Mesenchymal stem cell (in vitro differentiated cells and primary cell): ENCODE data around the gene MOB3B.

Experiments
- DNase-seq: peaks from one replicate; pipeline ENCODE4 v3.0.0-alpha.2; 2013
- H2AFZ ChIP-seq: one replicate; pipeline ENCODE4 v1.6.1; 2013; ENCODE audit warnings: low read depth, mild to moderate bottlenecking, control low read depth, inconsistent platforms, low read length, moderate library complexity
- H2AK5ac ChIP-seq: 2 replicates; pipeline ENCODE4 v1.6.1; 2013; ENCODE audit warnings: low read length, moderate library complexity, mild to moderate bottlenecking, inconsistent platforms; ENCODE audit not compliant: severe bottlenecking
- H2BK120ac ChIP-seq: one replicate; pipeline ENCODE4 v1.6.1; 2013; ENCODE audit warnings: low read depth, mild to moderate bottlenecking, inconsistent platforms, low read length, moderate library complexity
- H2BK12ac ChIP-seq, 2 experiments: one replicate each; pipeline ENCODE4 v1.6.1; 2013; ENCODE audit warnings: inconsistent platforms in 2 of 2, low read length in 2 of 2, mild to moderate bottlenecking in 2 of 2, moderate library complexity in 2 of 2, control low read depth in 1 of 2
- H2BK15ac ChIP-seq: one replicate; pipeline ENCODE4 v1.6.1; 2013; ENCODE audit warnings: mild to moderate bottlenecking, low read depth, inconsistent platforms; ENCODE audit not compliant: poor library complexity, severe bottlenecking
- H2BK5ac ChIP-seq: 2 replicates; pipeline ENCODE4 v1.6.1; 2013; ENCODE audit warnings: low read depth, mild to moderate bottlenecking, low read length, control low read depth, inconsistent platforms; ENCODE audit not compliant: poor library complexity, severe bottlenecking
- H3K14ac ChIP-seq, 2 experiments: one replicate each; pipeline ENCODE4 v1.6.1; 2013; ENCODE audit warnings: inconsistent platforms in 2 of 2, low read length in 2 of 2, control low read depth in 1 of 2, mild to moderate bottlenecking in 1 of 2, moderate library complexity in 1 of 2
- H3K18ac ChIP-seq, 2 experiments: one replicate each; pipeline ENCODE4 v1.6.1; 2013; ENCODE audit warnings: inconsistent platforms in 2 of 2, low read length in 2 of 2, control low read depth in 1 of 2, low read depth in 1 of 2, mild to moderate bottlenecking in 1 of 2
- H3K23ac ChIP-seq, 2 experiments: one replicate each; pipeline ENCODE4 v1.6.1; 2013; ENCODE audit warnings: inconsistent platforms in 2 of 2, low read length in 2 of 2, mild to moderate bottlenecking in 2 of 2, moderate library complexity in 2 of 2, control low read depth in 1 of 2
- H3K27ac ChIP-seq: 2 replicates; pipeline ENCODE4 v1.5.1; 2013; ENCODE audit warnings: mild to moderate bottlenecking, moderate library complexity, low read length, control low read depth, inconsistent platforms; ENCODE audit not compliant: poor library complexity, severe bottlenecking
- H3K27me3 ChIP-seq, 2 experiments: 2 replicates each; pipeline versions ENCODE4 v1.6.1 to v1.7.0; 2013; ENCODE audit warnings: low read length in 2 of 2, mild to moderate bottlenecking in 2 of 2, moderate library complexity in 2 of 2, control low read depth in 1 of 2, inconsistent platforms in 1 of 2; ENCODE audit not compliant: control insufficient read depth in 1 of 2, insufficient read depth in 1 of 2
- H3K36me3 ChIP-seq, 2 experiments: 2 replicates each; pipeline versions ENCODE4 v1.6.1 to v1.7.0; 2013; ENCODE audit warnings: low read length in 2 of 2, control low read depth in 1 of 2, inconsistent platforms in 1 of 2, low read depth in 1 of 2, mild to moderate bottlenecking in 1 of 2; ENCODE audit not compliant: insufficient read depth in 2 of 2, control insufficient read depth in 1 of 2
- H3K4ac ChIP-seq, 2 experiments: one replicate each; pipeline ENCODE4 v1.6.1; 2013; ENCODE audit warnings: inconsistent platforms in 2 of 2, low read length in 2 of 2, mild to moderate bottlenecking in 2 of 2, moderate library complexity in 2 of 2, control low read depth in 1 of 2, low read depth in 1 of 2
- H3K4me1 ChIP-seq: 2 replicates; pipeline ENCODE4 v1.6.1; 2013; ENCODE audit warnings: low read depth, low read length, control low read depth; ENCODE audit not compliant: control insufficient read depth, insufficient read depth
- H3K4me2 ChIP-seq: 2 replicates; pipeline ENCODE4 v1.6.1; 2013; ENCODE audit warnings: low read length, mild to moderate bottlenecking, inconsistent platforms; ENCODE audit not compliant: poor library complexity, severe bottlenecking
- H3K4me3 ChIP-seq, 2 experiments: 2 replicates each; pipeline versions ENCODE4 v1.5.1 to v1.7.0; 2013; ENCODE audit warnings: low read length in 2 of 2, mild to moderate bottlenecking in 2 of 2, control low read depth in 1 of 2, low read depth in 1 of 2; ENCODE audit not compliant: insufficient read depth in 1 of 2
- H3K79me1 ChIP-seq: replicated peaks from 2 replicates; pipeline ENCODE4 v1.6.1; 2013; ENCODE audit warnings: mild to moderate bottlenecking, control low read depth, low read length, inconsistent platforms; ENCODE audit not compliant: poor library complexity, severe bottlenecking
- H3K9ac ChIP-seq: 2 replicates; pipeline ENCODE4 v1.7.0; 2013; ENCODE audit warnings: mild to moderate bottlenecking, low read length, moderate library complexity
- H3K9me3 ChIP-seq: 2 replicates; pipeline ENCODE4 v1.7.0; 2013; ENCODE audit warnings: mild to moderate bottlenecking, low read length; ENCODE audit not compliant: control insufficient read depth
- H4K8ac ChIP-seq: one replicate; pipeline ENCODE4 v1.6.1; 2013; ENCODE audit warnings: inconsistent platforms, mild to moderate bottlenecking, low read length, moderate library complexity
- H4K91ac ChIP-seq: one replicate; pipeline ENCODE4 v1.6.1; 2013; ENCODE audit warnings: mild to moderate bottlenecking, low read length, inconsistent platforms
- WGBS: methylation state at CpG from one replicate; pipeline ENCODE4 v1.1.7; 2013; ENCODE audit warnings: mixed read lengths; 5-methylcytosine and 5-hydroxymethylcytosine counted together

The MOB3B gene

DNA sequence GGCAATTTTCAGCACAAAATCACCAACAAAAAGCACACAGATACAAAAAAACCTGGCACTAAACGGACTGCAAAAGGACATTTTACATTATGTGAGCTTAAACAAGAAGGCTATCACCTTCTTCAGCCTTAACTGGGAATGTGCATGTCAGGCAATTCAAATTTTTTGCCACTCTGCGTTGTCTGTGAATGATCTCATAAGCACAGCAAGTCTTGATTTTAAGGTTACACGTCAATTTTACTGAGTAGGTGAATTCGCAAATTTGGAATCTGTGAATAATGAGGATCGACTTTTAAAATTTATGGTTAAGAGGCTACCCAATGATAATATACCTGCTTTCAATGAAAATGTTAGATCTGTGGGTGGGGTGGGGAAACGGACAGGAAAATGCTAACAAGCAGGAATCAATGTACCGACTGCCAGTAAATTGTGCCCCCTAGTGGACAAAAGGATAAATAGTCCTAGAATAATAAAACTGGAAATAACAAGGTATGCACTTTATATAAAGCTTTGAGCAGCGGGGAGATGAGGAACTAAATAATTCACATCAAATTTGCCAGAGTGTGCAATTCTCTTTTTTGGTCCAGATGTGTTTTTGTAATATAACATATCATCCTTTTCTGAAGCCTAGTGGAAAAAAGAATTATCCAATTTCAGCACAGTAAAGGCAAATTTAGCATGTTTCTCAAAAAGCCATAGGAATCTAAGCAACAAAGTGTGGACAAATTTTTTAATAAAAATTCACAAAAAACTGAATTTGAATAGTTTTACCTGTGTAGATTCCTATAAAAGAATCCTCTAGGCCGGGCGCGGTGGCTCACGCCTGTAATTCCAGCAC, 253.2 kb downstream of the MOB3B start:
- Histone ChIP-seq H2AFZ (peak overlapping the region; percentile 46), H4K8ac (no peak overlapping the region), H3K4me3 (peak overlapping the region in 1 of 2 experiments; percentile 56), H3K9ac (peak overlapping the region; percentile 79), H3K27me3 (peaks cover 0 to 4% of the 10 kb centered on the region in 2 experiments), H2BK5ac (no peak overlapping the region), H3K18ac (no peak overlapping the region), H3K14ac (no peak overlapping the region), H3K4me1 (no peaks in the 10 kb centered on the region), H2BK12ac (no peak overlapping the region), H3K4me2 (peak overlapping the region; percentile 52), H3K36me3 (no peaks in the 10 kb centered on the region), H3K9me3 (no peaks in the 10 kb centered on the region), H2BK15ac (no peak overlapping the region), H2AK5ac (no peak overlapping the region), H2BK120ac (no peak overlapping the region), H3K27ac (no peak overlapping the region), H4K91ac (peak overlapping the region; percentile 39), H3K79me1 (no peaks in the 10 kb centered on the region), H3K4ac (no peak overlapping the region), H3K23ac (no peak overlapping the region)
- peak; percentile 70 for DNase-seq
- whole genome bisulfite sequencing = 57% methylated on average over 10 of the region's 12 CpGs
